Upper lobe of right lung (tissue), 1 donor: ENCODE data around the gene KBTBD12. TPM values are rescaled to one million over a fixed set of nuclear protein-coding genes. Genes with fewer than 3 reads are reported as not detected.

Source experiments
- ATAC-seq: fragments of 200-7000 bp; cut with Tn5 transposase; one replicate; pipeline ENCODE4 v1.9.1; 2020; ENCODE audit warnings: mild to moderate bottlenecking, moderate library complexity
- DNase-seq: peaks from one replicate; pipeline ENCODE4 v3.0.0-alpha.2; 2020
- H3K27ac ChIP-seq: fragments of 200-600 bp; one replicate; pipeline ENCODE4 v1.8.0; 2022
- H3K27me3 ChIP-seq: fragments of 200-600 bp; one replicate; pipeline ENCODE4 v1.8.0; 2022; ENCODE audit warnings: mild to moderate bottlenecking
- H3K36me3 ChIP-seq: fragments of 200-600 bp; one replicate; pipeline ENCODE4 v1.8.0; 2022
- H3K4me1 ChIP-seq: fragments of 200-600 bp; one replicate; pipeline ENCODE4 v1.8.0; 2022
- H3K4me3 ChIP-seq: fragments of 200-600 bp; one replicate; pipeline ENCODE4 v1.8.0; 2022; ENCODE audit warnings: mild to moderate bottlenecking
- H3K9me3 ChIP-seq: fragments of 200-600 bp; one replicate; pipeline ENCODE4 v1.8.0; 2022
- CTCF ChIP-seq: fragments of 200-600 bp; IDR thresholded peaks from one replicate; pipeline ENCODE4 v1.8.0; 2022; ENCODE audit warnings: antibody characterized with exemption
- intact Hi-C: fragments of 100-400 bp; cut with DNase I; formaldehyde crosslinking; loops from one replicate; pipeline ENCODE4 v1.11.0; 2022
- total RNA-seq: library from RNA; stranded (reverse); fragmentation: NEBNext Ultra II Directional; extraction: Animal tissue kit (Norgen Biotek cat#: 25700); gene quantifications from one replicate; pipeline ENCODE4 v1.2.1, GENCODE V29; 2021
- donor health status: DM: no; HTN: yes; CAD: no; lungs with severe emphysema.

KBTBD12 gene
- total RNA-seq, 1 donor from 2014 or later, result 1.3 TPM

GRCh38 chr3:127999509-128000106 lies 84.6 kb downstream of the KBTBD12 start:
- TF ChIP-seq CTCF, result no peak
- peak; percentile 22 for DNase-seq
- Histone ChIP-seq H3K9me3 (no peaks in the 10 kb centered on the region), H3K4me1 (no peaks in the 10 kb centered on the region), H3K36me3 (no peaks in the 10 kb centered on the region), H3K27ac (no peak overlapping the region), H3K4me3 (no peak overlapping the region), H3K27me3 (no peaks in the 10 kb centered on the region)
- intact Hi-C loops, result no loop called here
- no peak for ATAC-seq

- DNase-seq, result no peak
These were observed 86.5 kb downstream of the KBTBD12 start for GRCh38 chr3:128001576-128001975.

GRCh38 chr3:128004661-128005060 lies 89.6 kb downstream of the KBTBD12 start:
- Histone ChIP-seq H3K36me3 (no peaks in the 10 kb centered on the region), H3K9me3 (no peaks in the 10 kb centered on the region), H3K4me1 (no peaks in the 10 kb centered on the region), H3K4me3 (no peak overlapping the region), H3K27ac (no peak overlapping the region), H3K27me3 (no peaks in the 10 kb centered on the region)
- DNase-seq (no peak), ATAC-seq (peak; percentile 18)
- no peak for TF ChIP-seq CTCF
- intact Hi-C loops, result no loop called here

More at GRCh38 chr3:128001576-128001975, 86.5 kb downstream of the KBTBD12 start:
- intact Hi-C loops, result no loop called here
- H3K27me3 ChIP-seq, result no peaks in the 10 kb centered on the region
- no peaks in the 10 kb centered on the region for H3K36me3 ChIP-seq
- ATAC-seq, result peak; percentile 34
- H3K9me3 ChIP-seq, result no peaks in the 10 kb centered on the region
- no peaks in the 10 kb centered on the region for H3K4me1 ChIP-seq
- H3K27ac ChIP-seq, result no peak overlapping the region
- TF ChIP-seq CTCF, result no peak
- H3K4me3 ChIP-seq, result no peak overlapping the region

GRCh38 chr3:128006061-128007032 lies 91.3 kb downstream of the KBTBD12 start:
- intact Hi-C loops, result no loop called here
- TF ChIP-seq CTCF, result no peak
- no peak for ATAC-seq
- no peaks in the 10 kb centered on the region for H3K27me3 ChIP-seq
- H3K36me3 ChIP-seq, result no peaks in the 10 kb centered on the region
- H3K4me1 ChIP-seq, result no peaks in the 10 kb centered on the region
- DNase-seq, result no peak
- H3K9me3 ChIP-seq, result no peaks in the 10 kb centered on the region
- no peak overlapping the region for H3K4me3 ChIP-seq
- H3K27ac ChIP-seq, result no peak overlapping the region

GRCh38 chr3:128007033-128007424 lies 92.0 kb downstream of the KBTBD12 start:
- Histone ChIP-seq H3K27ac (no peak overlapping the region), H3K9me3 (no peaks in the 10 kb centered on the region), H3K36me3 (no peaks in the 10 kb centered on the region), H3K4me3 (no peak overlapping the region), H3K27me3 (no peaks in the 10 kb centered on the region), H3K4me1 (no peaks in the 10 kb centered on the region)
- TF ChIP-seq CTCF, result no peak
- no peak for DNase-seq
- intact Hi-C loops, result no loop called here
- no peak for ATAC-seq
